IMR-90 (cell line): ENCODE results near the gene MRPL57.

ENCODE experiments used
- CHD1 ChIP-seq: IDR thresholded peaks from 2 replicates; pipeline ENCODE4 v1.6.1; 2012; ENCODE audit warnings: low read depth, low read length, improper control_type of control experiment
- FOS ChIP-seq: fragments of 150-350 bp; IDR thresholded peaks from 2 replicates; pipeline ENCODE4 v1.6.1; 2016; ENCODE audit warnings: low read depth, low read length
- MXI1 ChIP-seq: IDR thresholded peaks from 2 replicates; pipeline ENCODE4 v1.6.1; 2012; ENCODE audit warnings: low read depth, mild to moderate bottlenecking, low read length, moderate library complexity, borderline replicate concordance
- POLR2A ChIP-seq: IDR thresholded peaks from 2 replicates; pipeline ENCODE4 v1.6.1; 2012; ENCODE audit warnings: mild to moderate bottlenecking, low read depth, low read length
- RAD21 ChIP-seq: IDR thresholded peaks from 2 replicates; pipeline ENCODE4 v1.6.1; 2012; ENCODE audit warnings: low read length, improper control_type of control experiment
- RFX5 ChIP-seq: IDR thresholded peaks from 2 replicates; pipeline ENCODE4 v1.8.0; 2012; ENCODE audit warnings: low read depth, mild to moderate bottlenecking, low read length, moderate library complexity
- SMC3 ChIP-seq: fragments of 150-350 bp; IDR thresholded peaks from 2 replicates; pipeline ENCODE4 v1.6.1; 2016; ENCODE audit warnings: low read depth, mild to moderate bottlenecking, antibody characterized with exemption, low read length, moderate library complexity
- TF ChIP-seq, protein P1 (sequence below): conservative IDR thresholded peaks from 2 replicates; pipeline ENCODE4 v1.5.1; 2012; ENCODE audit warnings: mild to moderate bottlenecking, low read depth, low read length, improper control_type of control experiment

DNA sequence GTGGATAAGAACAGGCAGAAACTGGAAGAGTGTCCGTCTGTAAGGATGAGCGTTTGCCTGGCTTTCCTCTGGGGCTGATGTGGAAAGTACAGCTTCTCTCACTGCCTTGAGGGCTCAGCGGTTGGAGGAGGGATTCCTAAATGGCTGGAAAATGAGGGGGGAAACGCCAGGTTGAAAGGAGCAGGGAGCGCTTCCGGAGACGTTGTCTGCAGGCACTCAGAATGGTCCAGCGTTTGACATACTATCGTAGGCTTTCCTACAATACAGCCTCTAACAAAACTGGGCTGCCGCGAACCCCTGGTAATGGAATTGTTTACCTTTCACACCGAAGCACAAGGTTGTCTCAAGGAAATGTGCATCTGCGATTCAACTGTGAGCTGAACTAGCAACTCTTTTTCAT lies 39.9 kb downstream of the MRPL57 start:
- TF ChIP-seq POLR2A (no peak), RAD21 (no peak), RFX5 (no peak), SMC3 (no peak), FOS (no peak), CHD1 (no peak), MXI1 (no peak)
- TF ChIP-seq, protein P1, sequence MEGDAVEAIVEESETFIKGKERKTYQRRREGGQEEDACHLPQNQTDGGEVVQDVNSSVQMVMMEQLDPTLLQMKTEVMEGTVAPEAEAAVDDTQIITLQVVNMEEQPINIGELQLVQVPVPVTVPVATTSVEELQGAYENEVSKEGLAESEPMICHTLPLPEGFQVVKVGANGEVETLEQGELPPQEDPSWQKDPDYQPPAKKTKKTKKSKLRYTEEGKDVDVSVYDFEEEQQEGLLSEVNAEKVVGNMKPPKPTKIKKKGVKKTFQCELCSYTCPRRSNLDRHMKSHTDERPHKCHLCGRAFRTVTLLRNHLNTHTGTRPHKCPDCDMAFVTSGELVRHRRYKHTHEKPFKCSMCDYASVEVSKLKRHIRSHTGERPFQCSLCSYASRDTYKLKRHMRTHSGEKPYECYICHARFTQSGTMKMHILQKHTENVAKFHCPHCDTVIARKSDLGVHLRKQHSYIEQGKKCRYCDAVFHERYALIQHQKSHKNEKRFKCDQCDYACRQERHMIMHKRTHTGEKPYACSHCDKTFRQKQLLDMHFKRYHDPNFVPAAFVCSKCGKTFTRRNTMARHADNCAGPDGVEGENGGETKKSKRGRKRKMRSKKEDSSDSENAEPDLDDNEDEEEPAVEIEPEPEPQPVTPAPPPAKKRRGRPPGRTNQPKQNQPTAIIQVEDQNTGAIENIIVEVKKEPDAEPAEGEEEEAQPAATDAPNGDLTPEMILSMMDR: no peak
